ENCODE results near the gene RDH14.

Gene RDH14

GRCh38 chr2:18589354-18589753 lies 28.9 kb upstream of the RDH14 start, which contains the start of gene NT5C1B:
TSS of gene NT5C1B (minus strand) at chr2:18589569. CDS start at chr2:18589468, 101 bp downstream.
- H3K27me3 Mint-ChIP-seq (ENCODE audit: low read depth), result no peaks in the 10 kb centered on the region
- H3K36me3 Mint-ChIP-seq (ENCODE audit: low read depth), result no peaks in the 10 kb centered on the region
- H3K27ac Mint-ChIP-seq, result no peak within 1 kb of the TSS

GRCh38 chr2:18588802-18589201 lies 28.3 kb upstream of the RDH14 start:
- H3K36me3 Mint-ChIP-seq (ENCODE audit: low read depth), result no peaks in the 10 kb centered on the region
- no peak for DNase-seq (ENCODE audit: low spot score)
- no peak overlapping the region for H3K27ac Mint-ChIP-seq
- H3K27me3 Mint-ChIP-seq (ENCODE audit: low read depth), result no peaks in the 10 kb centered on the region
- H3K9me3 Mint-ChIP-seq, result no peaks in the 10 kb centered on the region
- no peaks in the 10 kb centered on the region for H3K4me1 Mint-ChIP-seq (ENCODE audit: low read depth)
- no peak overlapping the region for H3K4me3 Mint-ChIP-seq

More at GRCh38 chr2:18589354-18589753, 28.9 kb upstream of the RDH14 start, which contains the start of gene NT5C1B:
- no peak for DNase-seq (ENCODE audit: low spot score)
- Mint-ChIP-seq H3K4me3 (no peak within 1 kb of the TSS), H3K4me1 (ENCODE audit: low read depth) (no peaks in the 10 kb centered on the region), H3K9me3 (no peaks in the 10 kb centered on the region)

- Mint-ChIP-seq H3K4me3 (no peak overlapping the region), H3K4me1 (ENCODE audit: low read depth) (no peaks in the 10 kb centered on the region), H3K27me3 (ENCODE audit: low read depth) (no peaks in the 10 kb centered on the region), H3K9me3 (no peaks in the 10 kb centered on the region), H3K36me3 (ENCODE audit: low read depth) (no peaks in the 10 kb centered on the region), H3K27ac (no peak overlapping the region)
- DNase-seq (ENCODE audit: low spot score), result no peak
Measured at GRCh38 chr2:18588049-18588448, 27.6 kb upstream of the RDH14 start.

GRCh38 chr2:18585526-18585925 lies 25.1 kb upstream of the RDH14 start:
- Mint-ChIP-seq H3K4me3 (no peak overlapping the region), H3K27ac (no peak overlapping the region), H3K9me3 (no peaks in the 10 kb centered on the region), H3K36me3 (ENCODE audit: low read depth) (no peaks in the 10 kb centered on the region), H3K27me3 (ENCODE audit: low read depth) (no peaks in the 10 kb centered on the region), H3K4me1 (ENCODE audit: low read depth) (no peaks in the 10 kb centered on the region)
- no peak for DNase-seq (ENCODE audit: low spot score)

- Mint-ChIP-seq H3K9me3 (peaks cover under 1% of the 10 kb centered on the region), H3K4me1 (ENCODE audit: low read depth) (no peaks in the 10 kb centered on the region), H3K27me3 (ENCODE audit: low read depth) (no peaks in the 10 kb centered on the region), H3K36me3 (ENCODE audit: low read depth) (no peaks in the 10 kb centered on the region), H3K27ac (no peak overlapping the region), H3K4me3 (no peak overlapping the region)
- no peak for DNase-seq (ENCODE audit: low spot score)
Measured at GRCh38 chr2:18584608-18584954, 24.1 kb upstream of the RDH14 start.

- H3K9me3 Mint-ChIP-seq, result peaks cover 6% of the 10 kb centered on the region
- H3K4me1 Mint-ChIP-seq (ENCODE audit: low read depth), result no peaks in the 10 kb centered on the region
- no peak overlapping the region for H3K4me3 Mint-ChIP-seq
Measured at GRCh38 chr2:18583905-18584607, 23.6 kb upstream of the RDH14 start.

GRCh38 chr2:18580606-18581005 lies 20.2 kb upstream of the RDH14 start:
- Mint-ChIP-seq H3K4me3 (no peak overlapping the region), H3K4me1 (ENCODE audit: low read depth) (no peaks in the 10 kb centered on the region), H3K36me3 (ENCODE audit: low read depth) (no peaks in the 10 kb centered on the region), H3K9me3 (peaks cover 23% of the 10 kb centered on the region), H3K27ac (no peak overlapping the region), H3K27me3 (ENCODE audit: low read depth) (peaks cover 4% of the 10 kb centered on the region)
- DNase-seq (ENCODE audit: low spot score), result no peak

More at GRCh38 chr2:18583905-18584607, 23.6 kb upstream of the RDH14 start:
- no peaks in the 10 kb centered on the region for H3K27me3 Mint-ChIP-seq (ENCODE audit: low read depth)
- no peak for DNase-seq (ENCODE audit: low spot score)
- no peaks in the 10 kb centered on the region for H3K36me3 Mint-ChIP-seq (ENCODE audit: low read depth)
- H3K27ac Mint-ChIP-seq, result no peak overlapping the region

- DNase-seq (ENCODE audit: low spot score), result no peak
Measured at GRCh38 chr2:18578033-18578432, 17.6 kb upstream of the RDH14 start.

GRCh38 chr2:18566145-18566769 lies 5.8 kb upstream of the RDH14 start:
- H3K4me3 Mint-ChIP-seq, result no peak overlapping the region
- DNase-seq (ENCODE audit: low spot score), result no peak
- no peaks in the 10 kb centered on the region for H3K27me3 Mint-ChIP-seq (ENCODE audit: low read depth)
- peaks cover 3% of the 10 kb centered on the region for H3K36me3 Mint-ChIP-seq (ENCODE audit: low read depth)
- peaks cover 2% of the 10 kb centered on the region for H3K4me1 Mint-ChIP-seq (ENCODE audit: low read depth)
- no peak overlapping the region for H3K27ac Mint-ChIP-seq
- H3K9me3 Mint-ChIP-seq, result peaks cover 7% of the 10 kb centered on the region

More at GRCh38 chr2:18578033-18578432, 17.6 kb upstream of the RDH14 start:
- H3K36me3 Mint-ChIP-seq (ENCODE audit: low read depth), result no peaks in the 10 kb centered on the region
- H3K4me1 Mint-ChIP-seq (ENCODE audit: low read depth), result no peaks in the 10 kb centered on the region
- H3K4me3 Mint-ChIP-seq, result no peak overlapping the region
- no peak overlapping the region for H3K27ac Mint-ChIP-seq
- peaks cover 4% of the 10 kb centered on the region for H3K27me3 Mint-ChIP-seq (ENCODE audit: low read depth)
- peaks cover 23% of the 10 kb centered on the region for H3K9me3 Mint-ChIP-seq

GRCh38 chr2:18560797-18561085 lies 288 bp upstream of the RDH14 start:
- H3K36me3 Mint-ChIP-seq (ENCODE audit: low read depth), result peaks cover 12% of the 10 kb centered on the region
- H3K27me3 Mint-ChIP-seq (ENCODE audit: low read depth), result no peaks in the 10 kb centered on the region
- H3K9me3 Mint-ChIP-seq, result no peaks in the 10 kb centered on the region
- DNase-seq (ENCODE audit: low spot score), result no peak
- H3K27ac Mint-ChIP-seq, result peak overlapping the region; percentile 90
- H3K4me1 Mint-ChIP-seq (ENCODE audit: low read depth), result peaks cover 21% of the 10 kb centered on the region
- H3K4me3 Mint-ChIP-seq, result peak overlapping the region; percentile 89

GRCh38 chr2:18559531-18560030 lies 872 bp downstream of the RDH14 start:
- peak overlapping the region; percentile 90 for H3K4me3 Mint-ChIP-seq
- H3K36me3 Mint-ChIP-seq (ENCODE audit: low read depth), result peaks cover 20% of the 10 kb centered on the region
- DNase-seq (ENCODE audit: low spot score), result no peak
- H3K27ac Mint-ChIP-seq, result peak overlapping the region; percentile 94
- H3K4me1 Mint-ChIP-seq (ENCODE audit: low read depth), result peaks cover 21% of the 10 kb centered on the region
- H3K9me3 Mint-ChIP-seq, result no peaks in the 10 kb centered on the region
- H3K27me3 Mint-ChIP-seq (ENCODE audit: low read depth), result no peaks in the 10 kb centered on the region

GRCh38 chr2:18558458-18558857 lies 2.0 kb downstream of the RDH14 start:
- peaks cover 26% of the 10 kb centered on the region for H3K36me3 Mint-ChIP-seq (ENCODE audit: low read depth)
- no peak overlapping the region for H3K4me3 Mint-ChIP-seq
- H3K9me3 Mint-ChIP-seq, result no peaks in the 10 kb centered on the region
- no peaks in the 10 kb centered on the region for H3K27me3 Mint-ChIP-seq (ENCODE audit: low read depth)
- H3K27ac Mint-ChIP-seq, result no peak overlapping the region
- DNase-seq (ENCODE audit: low spot score), result no peak
- H3K4me1 Mint-ChIP-seq (ENCODE audit: low read depth), result peaks cover 24% of the 10 kb centered on the region

GRCh38 chr2:18557121-18557520 lies 3.3 kb downstream of the RDH14 start:
- Mint-ChIP-seq H3K4me3 (no peak overlapping the region), H3K27me3 (ENCODE audit: low read depth) (no peaks in the 10 kb centered on the region), H3K9me3 (no peaks in the 10 kb centered on the region)

GRCh38 chr2:18552351-18553077 lies 7.9 kb downstream of the RDH14 start:
- Mint-ChIP-seq H3K4me1 (ENCODE audit: low read depth) (peaks cover 14% of the 10 kb centered on the region), H3K36me3 (ENCODE audit: low read depth) (peaks cover 29% of the 10 kb centered on the region), H3K4me3 (no peak overlapping the region), H3K9me3 (no peaks in the 10 kb centered on the region), H3K27ac (no peak overlapping the region), H3K27me3 (ENCODE audit: low read depth) (no peaks in the 10 kb centered on the region)
- no peak for DNase-seq (ENCODE audit: low spot score)

More at GRCh38 chr2:18557121-18557520, 3.3 kb downstream of the RDH14 start:
- peaks cover 26% of the 10 kb centered on the region for H3K4me1 Mint-ChIP-seq (ENCODE audit: low read depth)
- H3K27ac Mint-ChIP-seq, result no peak overlapping the region
- H3K36me3 Mint-ChIP-seq (ENCODE audit: low read depth), result peaks cover 30% of the 10 kb centered on the region
- DNase-seq (ENCODE audit: low spot score), result no peak
